A673 (cell line): ENCODE results near the gene ZNF76.

ENCODE experiments used
- EZH2 ChIP-seq: fragments of 200-600 bp; sonication (generic); IDR thresholded peaks from 2 replicates; pipeline ENCODE4 v1.6.1; 2017; ENCODE audit warnings: borderline replicate concordance, low read depth, mild to moderate bottlenecking, mixed read lengths, antibody characterized with exemption, low read length; ENCODE audit not compliant: poor library complexity, severe bottlenecking
- TF ChIP-seq, protein P1 (sequence below): fragments of 300-800, 200-600 bp; sonication (generic); conservative IDR thresholded peaks from 2 replicates; pipeline ENCODE4 v1.5.1; 2017; ENCODE audit warnings: low read depth, mild to moderate bottlenecking, antibody characterized with exemption, low read length, moderate library complexity, mixed read lengths

DNA sequence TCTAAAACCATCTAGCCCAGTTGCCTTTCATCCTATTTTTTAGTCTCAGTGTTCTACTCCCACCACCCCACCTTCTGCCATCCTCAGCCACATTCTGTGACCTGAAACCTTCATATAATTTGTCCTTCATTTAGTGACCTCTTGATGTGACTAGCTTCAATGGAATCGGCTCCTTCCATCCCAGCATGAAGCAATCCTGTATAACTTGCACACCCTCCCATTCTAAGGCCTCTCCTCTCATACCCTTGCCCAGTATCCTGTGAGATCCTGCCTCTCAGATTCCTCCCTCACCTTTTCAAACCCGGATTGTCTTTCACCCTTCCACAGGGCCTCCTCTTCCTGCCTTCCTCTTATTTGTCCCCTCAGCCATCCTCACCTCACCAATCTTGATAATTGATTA is 3.1 kb downstream of the ZNF76 start:
- TF ChIP-seq, protein P1, sequence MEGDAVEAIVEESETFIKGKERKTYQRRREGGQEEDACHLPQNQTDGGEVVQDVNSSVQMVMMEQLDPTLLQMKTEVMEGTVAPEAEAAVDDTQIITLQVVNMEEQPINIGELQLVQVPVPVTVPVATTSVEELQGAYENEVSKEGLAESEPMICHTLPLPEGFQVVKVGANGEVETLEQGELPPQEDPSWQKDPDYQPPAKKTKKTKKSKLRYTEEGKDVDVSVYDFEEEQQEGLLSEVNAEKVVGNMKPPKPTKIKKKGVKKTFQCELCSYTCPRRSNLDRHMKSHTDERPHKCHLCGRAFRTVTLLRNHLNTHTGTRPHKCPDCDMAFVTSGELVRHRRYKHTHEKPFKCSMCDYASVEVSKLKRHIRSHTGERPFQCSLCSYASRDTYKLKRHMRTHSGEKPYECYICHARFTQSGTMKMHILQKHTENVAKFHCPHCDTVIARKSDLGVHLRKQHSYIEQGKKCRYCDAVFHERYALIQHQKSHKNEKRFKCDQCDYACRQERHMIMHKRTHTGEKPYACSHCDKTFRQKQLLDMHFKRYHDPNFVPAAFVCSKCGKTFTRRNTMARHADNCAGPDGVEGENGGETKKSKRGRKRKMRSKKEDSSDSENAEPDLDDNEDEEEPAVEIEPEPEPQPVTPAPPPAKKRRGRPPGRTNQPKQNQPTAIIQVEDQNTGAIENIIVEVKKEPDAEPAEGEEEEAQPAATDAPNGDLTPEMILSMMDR, result no peak
- no peak for TF ChIP-seq EZH2
